ENCODE results near the gene TBC1D8.

- no peak for TF ChIP-seq CTCF (IDR thresholded peaks at IDR 0.05)
- TF ChIP-seq POLR2A (IDR thresholded peaks at IDR 0.05) = no peak
Measured at GRCh38 chr2:101147062-101147461, 4.1 kb downstream of the TBC1D8 start.

Measured in body of pancreas (tissue), 4 donors.